CD14-positive monocyte (primary cell): ENCODE measurements around the gene WWOX. TPM values are rescaled to one million over a fixed set of nuclear protein-coding genes. Genes with fewer than 3 reads are reported as not detected.

ENCODE experiments used
- DNase-seq, 3 donors: peaks; one replicate each; pipeline ENCODE4 v3.0.0-alpha.2; 2011 to 2022
- H2AFZ ChIP-seq: 2 replicates; pipeline ENCODE4 v1.6.0; 2012; ENCODE audit warnings: mild to moderate bottlenecking, low read depth, low read length, inconsistent platforms; ENCODE audit not compliant: insufficient read depth, poor library complexity, severe bottlenecking
- H3K27ac ChIP-seq, 2 donors: 1 replicate in 1 of 2; 2 replicates in 1 of 2; pipeline ENCODE4 v1.5.1; 2012 to 2013; ENCODE audit warnings: low read length in 2 of 2, control low read depth in 1 of 2, inconsistent platforms in 1 of 2, low read depth in 1 of 2, mild to moderate bottlenecking in 1 of 2
- H3K27me3 ChIP-seq, 2 donors: one replicate each; pipeline versions ENCODE4 v1.6.0 to v1.6.1; 2011 to 2013; ENCODE audit warnings: low read length in 2 of 2; ENCODE audit not compliant: control insufficient read depth in 2 of 2, insufficient read depth in 2 of 2
- H3K36me3 ChIP-seq, 2 donors: replicated peaks in 1 of 2; 1 replicate in 1 of 2; 2 replicates in 1 of 2; pipeline versions ENCODE4 v1.5.1 to v1.6.1; 2012 to 2013; ENCODE audit warnings: low read length in 2 of 2, control low read depth in 1 of 2, inconsistent platforms in 1 of 2, mild to moderate bottlenecking in 1 of 2; ENCODE audit not compliant: insufficient read depth in 2 of 2, control insufficient read depth in 1 of 2
- H3K4me1 ChIP-seq, 2 donors: 1 replicate in 1 of 2; 2 replicates in 1 of 2; pipeline versions ENCODE4 v1.5.1 to v1.6.1; 2012 to 2013; ENCODE audit warnings: low read length in 2 of 2, control low read depth in 1 of 2, inconsistent platforms in 1 of 2, mild to moderate bottlenecking in 1 of 2, moderate library complexity in 1 of 2; ENCODE audit not compliant: insufficient read depth in 2 of 2, control insufficient read depth in 1 of 2
- H3K4me2 ChIP-seq: replicated peaks from 2 replicates; pipeline ENCODE3; 2012; ENCODE audit warnings: low read length, moderate library complexity, mild to moderate bottlenecking; ENCODE audit not compliant: poor library complexity, severe bottlenecking; ENCODE audit errors: extremely low read depth
- H3K4me3 ChIP-seq, 3 experiments: fragments of 200-600 bp in 1 of 3; sonication (generic) in 1 of 3; replicated peaks in 1 of 3; 1 replicate in 2 of 3; 2 replicates in 1 of 3; pipeline ENCODE4 v1.5.1; 2011 to 2013; ENCODE audit warnings: low read length in 3 of 3, mild to moderate bottlenecking in 3 of 3, control low read depth in 2 of 3, low read depth in 2 of 3, inconsistent platforms in 1 of 3, moderate library complexity in 1 of 3
- H3K79me2 ChIP-seq: 2 replicates; pipeline ENCODE4 v1.6.0; 2012; ENCODE audit warnings: mild to moderate bottlenecking, control low read depth, inconsistent platforms, low read length, moderate library complexity; ENCODE audit not compliant: insufficient read depth
- H3K9ac ChIP-seq: 2 replicates; pipeline ENCODE4 v1.6.0; 2017; ENCODE audit warnings: low read length, mild to moderate bottlenecking; ENCODE audit not compliant: insufficient read depth, poor library complexity, severe bottlenecking
- H3K9me3 ChIP-seq, 2 donors: replicated peaks in 1 of 2; 1 replicate in 1 of 2; 2 replicates in 1 of 2; pipeline versions ENCODE4 v1.5.1 to v1.6.1; 2012 to 2013; ENCODE audit warnings: low read length in 2 of 2, control low read depth in 1 of 2; ENCODE audit not compliant: control insufficient read depth in 1 of 2, insufficient read depth in 1 of 2
- H4K20me1 ChIP-seq: 2 replicates; pipeline ENCODE4 v1.6.0; 2012; ENCODE audit warnings: mild to moderate bottlenecking, low read length, control low read depth, moderate library complexity; ENCODE audit not compliant: insufficient read depth
- H3K27ac Mint-ChIP-seq, 7 donors: one replicate each; pipeline ENCODE4 v1.8.0; 2020; ENCODE audit warnings: mild to moderate bottlenecking in 7 of 7, mixed read lengths in 7 of 7, moderate library complexity in 6 of 7, inconsistent platforms in 2 of 7
- H3K27me3 Mint-ChIP-seq, 3 donors: one replicate each; pipeline ENCODE4 v1.8.0; 2021 to 2022; ENCODE audit warnings: low read depth in 3 of 3, mild to moderate bottlenecking in 3 of 3, mixed read lengths in 3 of 3, moderate library complexity in 3 of 3, inconsistent platforms in 1 of 3
- H3K36me3 Mint-ChIP-seq, 2 donors: one replicate each; pipeline ENCODE4 v1.8.0; 2020; ENCODE audit warnings: mixed read lengths in 2 of 2, inconsistent platforms in 1 of 2, mild to moderate bottlenecking in 1 of 2
- H3K4me1 Mint-ChIP-seq: one replicate; pipeline ENCODE4 v1.8.0; 2020; ENCODE audit warnings: mild to moderate bottlenecking, mixed read lengths
- H3K4me3 Mint-ChIP-seq, 2 donors: one replicate each; pipeline ENCODE4 v1.8.0; 2020; ENCODE audit warnings: mild to moderate bottlenecking in 2 of 2, mixed read lengths in 2 of 2, moderate library complexity in 1 of 2
- H3K9me3 Mint-ChIP-seq, 7 donors: one replicate each; pipeline ENCODE4 v1.8.0; 2020 to 2022; ENCODE audit warnings: mixed read lengths in 7 of 7, mild to moderate bottlenecking in 6 of 7, moderate library complexity in 6 of 7, inconsistent platforms in 2 of 7
- WGBS: methylation state at CpG from one replicate; pipeline ENCODE4 v1.1.5; 2013; ENCODE audit warnings: missing lambda C conversion rate; ENCODE audit not compliant: insufficient coverage; 5-methylcytosine and 5-hydroxymethylcytosine counted together
- intact Hi-C, 2 donors: fragments of 100-400 bp; cut with micrococcal nuclease; formaldehyde crosslinking; loops; one replicate each; pipeline versions ENCODE4 v1.15.0 to v1.15.1; 2023
- polyA plus RNA-seq, 3 donors: library from polyadenylated mRNA; depleted of rRNA in 1 of 3; unstranded in 2 of 3; stranded (reverse) in 1 of 3; fragments of 300-500 nt in 2 of 3; fragments of >200 nt in 1 of 3; fragmentation: Illumina TruSeq in 2 of 3; gene quantifications; 1 replicate in 2 of 3; 2 replicates in 1 of 3; pipeline ENCODE4 v1.2.3, GENCODE V29; 2012 to 2021
- TF ChIP-seq, protein P1 (sequence below): fragments of 200-600 bp; IDR thresholded peaks from one replicate; pipeline ENCODE4 v1.8.0; 2022; ENCODE audit warnings: antibody characterized with exemption, mild to moderate bottlenecking

Gene WWOX
- polyA plus RNA-seq, 3 donors = 4.0 to 7.0 (median 6.3) TPM

- Histone ChIP-seq H3K4me1 (no peaks in the 10 kb centered on the region), H4K20me1 (no peaks in the 10 kb centered on the region), H3K9me3 (peaks cover 0 to 16% of the 10 kb centered on the region in 2 donors), H3K79me2 (no peaks in the 10 kb centered on the region), H3K36me3 (no peaks in the 10 kb centered on the region), H3K4me2 (no peak overlapping the region), H3K27ac (no peak overlapping the region), H3K4me3 (no peak overlapping the region), H2AFZ (no peak overlapping the region), H3K27me3 (no peaks in the 10 kb centered on the region), H3K9ac (no peak overlapping the region)
- Mint-ChIP-seq H3K4me3 (no peak overlapping the region), H3K27me3 (peaks cover 0 to 2% (median 0%) of the 10 kb centered on the region in 3 donors), H3K36me3 (peaks cover 0 to 9% of the 10 kb centered on the region in 2 donors), H3K9me3 (peaks cover 2 to 12% (median 9%) of the 10 kb centered on the region in 7 donors), H3K4me1 (peaks cover 2% of the 10 kb centered on the region), H3K27ac (no peak overlapping the region)
- TF ChIP-seq, protein P1, sequence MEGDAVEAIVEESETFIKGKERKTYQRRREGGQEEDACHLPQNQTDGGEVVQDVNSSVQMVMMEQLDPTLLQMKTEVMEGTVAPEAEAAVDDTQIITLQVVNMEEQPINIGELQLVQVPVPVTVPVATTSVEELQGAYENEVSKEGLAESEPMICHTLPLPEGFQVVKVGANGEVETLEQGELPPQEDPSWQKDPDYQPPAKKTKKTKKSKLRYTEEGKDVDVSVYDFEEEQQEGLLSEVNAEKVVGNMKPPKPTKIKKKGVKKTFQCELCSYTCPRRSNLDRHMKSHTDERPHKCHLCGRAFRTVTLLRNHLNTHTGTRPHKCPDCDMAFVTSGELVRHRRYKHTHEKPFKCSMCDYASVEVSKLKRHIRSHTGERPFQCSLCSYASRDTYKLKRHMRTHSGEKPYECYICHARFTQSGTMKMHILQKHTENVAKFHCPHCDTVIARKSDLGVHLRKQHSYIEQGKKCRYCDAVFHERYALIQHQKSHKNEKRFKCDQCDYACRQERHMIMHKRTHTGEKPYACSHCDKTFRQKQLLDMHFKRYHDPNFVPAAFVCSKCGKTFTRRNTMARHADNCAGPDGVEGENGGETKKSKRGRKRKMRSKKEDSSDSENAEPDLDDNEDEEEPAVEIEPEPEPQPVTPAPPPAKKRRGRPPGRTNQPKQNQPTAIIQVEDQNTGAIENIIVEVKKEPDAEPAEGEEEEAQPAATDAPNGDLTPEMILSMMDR = no peak
- DNase-seq = no peak
- intact Hi-C loops = no loop called here
- 96% methylated on average over 5 of the region's 7 CpGs for WGBS
These were observed 291.3 kb downstream of the WWOX start for GRCh38 chr16:78390508-78391324.

GRCh38 chr16:78392585-78393195, 293.2 kb downstream of the WWOX start:
- Histone ChIP-seq H3K4me3 (no peak overlapping the region), H3K9ac (no peak overlapping the region), H3K4me2 (no peak overlapping the region), H3K9me3 (peaks cover 0 to 16% of the 10 kb centered on the region in 2 donors), H2AFZ (no peak overlapping the region), H3K27me3 (no peaks in the 10 kb centered on the region), H4K20me1 (no peaks in the 10 kb centered on the region), H3K4me1 (no peaks in the 10 kb centered on the region), H3K36me3 (no peaks in the 10 kb centered on the region), H3K27ac (no peak overlapping the region), H3K79me2 (no peaks in the 10 kb centered on the region)
- Mint-ChIP-seq H3K27me3 (peaks cover 0 to 2% (median 0%) of the 10 kb centered on the region in 3 donors), H3K27ac (no peak overlapping the region), H3K36me3 (peaks cover 0 to 4% of the 10 kb centered on the region in 2 donors), H3K4me1 (peaks cover 2% of the 10 kb centered on the region), H3K9me3 (peaks cover 4 to 12% (median 8%) of the 10 kb centered on the region in 7 donors), H3K4me3 (no peak overlapping the region)
- WGBS = 92% methylated on average over 9 of the region's 9 CpGs
- DNase-seq = no peak
- intact Hi-C loops = no loop called here
- TF ChIP-seq, protein P1 = no peak
